Measurements from ENCODE around the gene GRPEL1. TPM values are rescaled to one million over a fixed set of nuclear protein-coding genes. Genes with fewer than 3 reads are reported as not detected.

GRPEL1 gene
- total RNA-seq, 2 donors from 2014 or later, result 26.7 to 40.1 TPM

- no peak for ATAC-seq (ENCODE audit: insufficient number of reproducible peaks, low FRiP score, low read depth)
- Histone ChIP-seq H3K9me3 (no peaks in the 10 kb centered on the region), H3K4me3 (no peak overlapping the region), H3K27ac (no peak overlapping the region), H3K4me1 (ENCODE audit: control insufficient read depth in 1 of 2, low read depth in 2 of 2) (peaks cover 0 to 10% of the 10 kb centered on the region in 2 donors), H3K36me3 (peaks cover 29% of the 10 kb centered on the region), H3K27me3 (replicated peaks; ENCODE audit: insufficient read depth) (no peaks in the 10 kb centered on the region)
- no peak for DNase-seq (ENCODE audit: low spot score)
- no peak for TF ChIP-seq CTCF (IDR thresholded peaks at IDR 0.05)
Observed at GRCh38 chr4:7030856-7031255, 37.0 kb downstream of the GRPEL1 start.

- TF ChIP-seq CTCF (IDR thresholded peaks at IDR 0.05), result no peak
- Histone ChIP-seq H3K9me3 (no peaks in the 10 kb centered on the region), H3K36me3 (peaks cover 38% of the 10 kb centered on the region), H3K4me3 (no peak overlapping the region), H3K4me1 (ENCODE audit: control insufficient read depth in 1 of 2, low read depth in 2 of 2) (peaks cover 0 to 10% of the 10 kb centered on the region in 2 donors), H3K27ac (no peak overlapping the region), H3K27me3 (replicated peaks; ENCODE audit: insufficient read depth) (no peaks in the 10 kb centered on the region)
- no peak for ATAC-seq (ENCODE audit: insufficient number of reproducible peaks, low FRiP score, low read depth)
- DNase-seq (ENCODE audit: low spot score), result no peak
Observed at GRCh38 chr4:7029921-7030320, 37.9 kb downstream of the GRPEL1 start.

- no peaks in the 10 kb centered on the region for H3K9me3 ChIP-seq
- no peaks in the 10 kb centered on the region for H3K27me3 ChIP-seq (replicated peaks; ENCODE audit: insufficient read depth)
- H3K4me1 ChIP-seq (ENCODE audit: control insufficient read depth in 1 of 2, low read depth in 2 of 2), result peaks cover 0 to 2% of the 10 kb centered on the region in 2 donors
- no peak overlapping the region for H3K4me3 ChIP-seq
- no peak for DNase-seq (ENCODE audit: low spot score)
- TF ChIP-seq CTCF (IDR thresholded peaks at IDR 0.05), result no peak
- no peak for ATAC-seq (ENCODE audit: insufficient number of reproducible peaks, low FRiP score, low read depth)
- H3K27ac ChIP-seq, result no peak overlapping the region
- peaks cover 40% of the 10 kb centered on the region for H3K36me3 ChIP-seq
Observed at GRCh38 chr4:7029212-7029611, 38.7 kb downstream of the GRPEL1 start.

GRCh38 chr4:7027913-7028312 is 40.0 kb downstream of the GRPEL1 start:
- no peaks in the 10 kb centered on the region for H3K4me1 ChIP-seq (ENCODE audit: control insufficient read depth in 1 of 2, low read depth in 2 of 2)
- no peak for TF ChIP-seq CTCF (IDR thresholded peaks at IDR 0.05)
- no peak overlapping the region for H3K27ac ChIP-seq
- no peak for ATAC-seq (ENCODE audit: insufficient number of reproducible peaks, low FRiP score, low read depth)
- H3K36me3 ChIP-seq, result peaks cover 43% of the 10 kb centered on the region
- no peaks in the 10 kb centered on the region for H3K27me3 ChIP-seq (replicated peaks; ENCODE audit: insufficient read depth)
- H3K9me3 ChIP-seq, result no peaks in the 10 kb centered on the region
- H3K4me3 ChIP-seq, result no peak overlapping the region
- no peak for DNase-seq (ENCODE audit: low spot score)

GRCh38 chr4:7027284-7027683 is 40.6 kb downstream of the GRPEL1 start:
- Histone ChIP-seq H3K27me3 (replicated peaks; ENCODE audit: insufficient read depth) (no peaks in the 10 kb centered on the region), H3K9me3 (no peaks in the 10 kb centered on the region), H3K27ac (no peak overlapping the region), H3K36me3 (peaks cover 40% of the 10 kb centered on the region), H3K4me3 (no peak overlapping the region), H3K4me1 (ENCODE audit: control insufficient read depth in 1 of 2, low read depth in 2 of 2) (no peaks in the 10 kb centered on the region)
- ATAC-seq (ENCODE audit: insufficient number of reproducible peaks, low FRiP score, low read depth) (no peak), DNase-seq (ENCODE audit: low spot score) (no peak)
- no peak for TF ChIP-seq CTCF (IDR thresholded peaks at IDR 0.05)
